GM06990 (cell line): ENCODE data around the gene EMC10.

Experiments used
- DNase-seq: peaks from one replicate; pipeline ENCODE4 v3.0.0-alpha.2; 2011; ENCODE audit not compliant: insufficient read length; ENCODE audit errors: extremely low read depth
- H3K27me3 ChIP-seq: replicated peaks from 2 replicates; pipeline ENCODE4 v1.6.0; 2011; ENCODE audit warnings: low read length; ENCODE audit not compliant: control insufficient read depth, insufficient read depth
- H3K36me3 ChIP-seq: 2 replicates; pipeline ENCODE4 v1.5.1; 2011; ENCODE audit warnings: low read length; ENCODE audit not compliant: control insufficient read depth, insufficient read depth
- H3K4me3 ChIP-seq: replicated peaks from 2 replicates; pipeline ENCODE4 v1.5.1; 2011; ENCODE audit warnings: low read depth, mild to moderate bottlenecking, control low read depth, low read length
- TF ChIP-seq, protein P1 (sequence below): IDR thresholded peaks from 2 replicates; pipeline ENCODE4 v1.5.1; 2011; ENCODE audit warnings: low read length, control low read depth, mild to moderate bottlenecking, inconsistent platforms; ENCODE audit not compliant: insufficient read depth, poor library complexity, severe bottlenecking

The EMC10 gene

DNA sequence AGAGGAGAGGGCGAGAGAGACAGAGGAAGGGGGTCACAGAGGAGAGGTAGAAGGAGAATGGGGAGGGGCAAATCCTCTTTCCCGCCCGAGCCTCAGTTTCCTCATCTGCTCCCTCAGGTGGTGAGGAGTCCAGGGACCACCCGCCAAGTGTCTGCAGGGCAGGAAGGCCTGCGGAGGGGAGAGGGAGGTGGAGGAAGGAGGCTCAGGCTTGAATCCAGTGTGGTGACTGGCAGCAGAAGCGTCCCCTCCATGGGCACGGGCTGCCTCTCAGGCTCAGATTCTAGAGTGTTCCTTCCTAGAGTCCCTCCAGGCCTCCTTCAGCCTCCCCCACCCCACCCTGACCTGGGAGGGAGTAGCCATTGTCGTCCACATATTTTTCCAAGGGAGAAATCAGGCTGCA, 16.9 kb downstream of the EMC10 start:
- H3K36me3 ChIP-seq, result no peaks in the 10 kb centered on the region
- H3K27me3 ChIP-seq, result no peaks in the 10 kb centered on the region
- TF ChIP-seq, protein P1, sequence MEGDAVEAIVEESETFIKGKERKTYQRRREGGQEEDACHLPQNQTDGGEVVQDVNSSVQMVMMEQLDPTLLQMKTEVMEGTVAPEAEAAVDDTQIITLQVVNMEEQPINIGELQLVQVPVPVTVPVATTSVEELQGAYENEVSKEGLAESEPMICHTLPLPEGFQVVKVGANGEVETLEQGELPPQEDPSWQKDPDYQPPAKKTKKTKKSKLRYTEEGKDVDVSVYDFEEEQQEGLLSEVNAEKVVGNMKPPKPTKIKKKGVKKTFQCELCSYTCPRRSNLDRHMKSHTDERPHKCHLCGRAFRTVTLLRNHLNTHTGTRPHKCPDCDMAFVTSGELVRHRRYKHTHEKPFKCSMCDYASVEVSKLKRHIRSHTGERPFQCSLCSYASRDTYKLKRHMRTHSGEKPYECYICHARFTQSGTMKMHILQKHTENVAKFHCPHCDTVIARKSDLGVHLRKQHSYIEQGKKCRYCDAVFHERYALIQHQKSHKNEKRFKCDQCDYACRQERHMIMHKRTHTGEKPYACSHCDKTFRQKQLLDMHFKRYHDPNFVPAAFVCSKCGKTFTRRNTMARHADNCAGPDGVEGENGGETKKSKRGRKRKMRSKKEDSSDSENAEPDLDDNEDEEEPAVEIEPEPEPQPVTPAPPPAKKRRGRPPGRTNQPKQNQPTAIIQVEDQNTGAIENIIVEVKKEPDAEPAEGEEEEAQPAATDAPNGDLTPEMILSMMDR, result no peak

DNA sequence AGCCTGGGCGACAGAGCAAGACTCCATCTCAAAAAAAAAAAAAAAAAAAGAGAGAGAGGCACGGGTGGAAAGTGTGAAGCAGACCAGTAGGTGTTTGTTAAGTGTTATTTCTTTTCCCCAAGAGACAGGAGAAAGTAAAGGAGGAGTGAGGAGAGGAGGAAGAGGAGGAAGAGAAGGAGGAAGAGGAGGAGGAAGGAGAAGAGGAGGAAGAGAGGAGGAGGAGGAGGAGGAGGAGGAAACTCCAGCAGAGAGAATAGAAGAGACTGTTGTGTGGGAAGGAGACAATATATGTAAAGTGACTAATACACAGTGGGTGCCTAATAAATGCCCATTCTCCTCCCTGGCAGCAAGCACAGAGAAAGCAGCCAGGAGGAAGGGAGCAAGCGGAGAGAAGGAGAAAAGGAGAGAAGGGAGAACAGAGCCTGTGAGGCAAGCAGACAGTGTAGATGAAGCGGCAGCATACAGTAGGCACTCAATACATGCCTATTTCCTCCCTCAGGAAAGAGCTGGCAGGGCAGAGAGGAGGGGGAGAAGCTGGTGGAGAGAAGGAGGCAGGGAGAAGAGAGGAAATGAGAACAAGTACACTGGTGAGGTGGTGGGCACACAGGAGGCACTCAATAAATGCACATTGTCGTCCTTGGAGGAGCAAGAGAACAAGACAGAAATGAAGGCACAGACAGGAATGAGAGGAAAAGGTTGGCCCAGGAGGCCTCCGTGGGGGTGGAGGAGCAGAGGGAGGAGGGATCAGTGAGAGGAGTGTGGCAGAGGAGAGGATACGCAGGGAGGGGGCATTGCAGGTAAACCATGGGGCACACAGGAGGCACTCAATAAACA, 18.1 kb downstream of the EMC10 start:
- Histone ChIP-seq H3K27me3 (no peaks in the 10 kb centered on the region), H3K4me3 (no peak overlapping the region), H3K36me3 (no peaks in the 10 kb centered on the region)
- TF ChIP-seq, protein P1, result no peak
- no peak for DNase-seq

More for the DNA sequence above, 16.9 kb downstream of the EMC10 start:
- no peak for DNase-seq
- no peak overlapping the region for H3K4me3 ChIP-seq

DNA sequence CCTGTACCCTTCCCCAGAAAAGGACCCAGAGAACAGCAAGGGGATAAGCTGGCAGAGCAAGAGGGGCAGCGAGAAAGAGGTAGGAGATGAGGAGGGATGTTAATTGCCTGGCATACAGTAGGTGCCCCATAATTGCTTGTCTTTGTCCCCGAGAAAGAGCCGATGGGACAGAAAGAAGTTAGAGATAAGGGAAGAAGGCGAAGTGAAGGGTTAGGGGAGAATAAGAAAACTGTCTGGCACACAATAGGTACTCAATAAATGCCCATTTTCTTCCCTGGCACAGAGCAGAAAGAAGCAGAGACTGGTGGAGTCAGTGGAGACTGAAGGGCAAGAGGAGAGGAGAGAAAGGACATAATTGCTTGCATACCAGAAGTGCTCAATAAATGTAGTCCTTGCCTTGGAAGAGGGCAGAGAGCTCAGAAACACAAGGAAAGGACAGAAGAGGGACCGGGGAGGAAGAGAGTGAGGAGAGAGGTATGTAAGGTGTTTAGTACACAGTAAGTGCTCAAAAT, 18.8 kb downstream of the EMC10 start:
- H3K36me3 ChIP-seq, result no peaks in the 10 kb centered on the region
- H3K27me3 ChIP-seq, result no peaks in the 10 kb centered on the region
- no peak overlapping the region for H3K4me3 ChIP-seq
- DNase-seq, result no peak
- TF ChIP-seq, protein P1, result no peak

DNA sequence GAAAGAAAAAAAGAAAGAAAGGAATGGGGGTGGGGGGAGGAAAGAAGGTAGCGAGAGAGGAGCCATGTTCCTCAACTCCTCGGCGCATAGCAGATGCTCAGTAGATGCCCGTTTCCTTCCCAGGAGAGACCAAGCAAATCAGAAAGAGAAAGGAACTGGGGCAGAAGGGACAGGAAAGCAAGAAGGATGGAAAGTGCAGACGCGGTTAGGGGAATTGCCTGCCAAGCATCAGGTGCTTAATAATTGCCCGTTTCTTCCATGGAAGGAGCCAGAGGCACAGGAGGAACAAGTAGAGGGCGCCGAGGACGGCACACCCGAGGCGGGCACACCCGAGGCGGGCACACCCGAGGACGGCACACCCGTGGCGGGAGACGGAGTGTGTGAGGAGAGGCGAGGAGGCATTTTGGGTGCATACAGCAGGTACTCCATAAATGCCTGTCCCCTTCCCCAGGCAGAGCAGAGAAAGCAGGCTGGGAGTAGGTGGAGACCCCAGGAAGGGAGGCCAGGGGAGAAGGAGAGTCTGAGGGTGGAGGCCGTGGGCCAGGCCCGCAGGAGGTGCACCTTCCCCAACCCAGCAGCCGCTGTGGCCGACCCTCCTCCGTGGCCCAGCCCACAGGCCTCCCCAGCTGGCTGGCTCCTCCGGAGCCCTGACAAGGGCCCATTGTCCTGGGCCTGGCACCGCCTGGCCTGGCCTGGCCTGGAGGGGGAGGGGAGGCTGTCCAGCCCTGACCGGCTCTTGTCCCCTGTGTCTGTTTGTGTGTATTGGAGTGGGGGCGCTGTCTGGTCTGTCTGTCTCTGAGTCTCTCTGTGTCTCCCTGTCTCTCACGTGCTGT, 20.1 kb downstream of the EMC10 start:
- no peak overlapping the region for H3K4me3 ChIP-seq
- H3K27me3 ChIP-seq, result no peaks in the 10 kb centered on the region
- no peaks in the 10 kb centered on the region for H3K36me3 ChIP-seq
- TF ChIP-seq, protein P1, result no peak
- no peak for DNase-seq

DNA sequence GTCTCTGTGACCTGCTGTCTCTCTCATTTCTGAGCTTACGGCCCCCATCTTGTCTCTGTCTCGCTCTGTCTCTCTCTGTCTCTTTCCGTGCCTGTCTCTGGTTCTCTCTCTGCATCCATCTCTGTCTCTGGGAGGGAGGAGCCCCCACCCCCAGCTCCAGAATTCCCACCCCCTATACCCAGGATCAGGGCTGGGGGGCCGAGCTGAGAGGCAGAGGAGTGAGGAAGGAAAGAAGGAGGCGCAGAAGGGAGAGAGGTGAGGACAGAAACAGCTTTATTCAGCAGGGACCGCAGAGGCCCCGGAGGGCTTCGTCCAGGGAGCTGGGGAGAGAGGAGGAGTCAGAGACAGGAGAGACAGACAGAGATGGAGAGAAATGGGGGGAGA, 20.7 kb downstream of the EMC10 start:
- DNase-seq, result no peak
- Histone ChIP-seq H3K4me3 (no peak overlapping the region), H3K36me3 (no peaks in the 10 kb centered on the region), H3K27me3 (no peaks in the 10 kb centered on the region)
- TF ChIP-seq, protein P1, result no peak
